PFSK-1 (cell line): ENCODE measurements around the gene HRC.

Experiments used
- POLR2AphosphoS5 ChIP-seq: IDR thresholded peaks from 2 replicates; pipeline ENCODE4 v1.6.1; 2012; ENCODE audit warnings: low read depth, mild to moderate bottlenecking, control low read depth, low read length, moderate library complexity
- TAF1 ChIP-seq: IDR thresholded peaks from 2 replicates; pipeline ENCODE4 v1.6.1; 2012; ENCODE audit warnings: low read length, control low read depth, borderline replicate concordance; ENCODE audit not compliant: insufficient read depth

GRCh38 chr19:49154279-49154678 is 917 bp downstream of the HRC start:
- TF ChIP-seq TAF1 (no peak), POLR2AphosphoS5 (no peak)
